GM12892 (cell line): Measurements from ENCODE around the gene GLI2.

ENCODE experiments used
- POLR2A ChIP-seq: IDR thresholded peaks from 2 replicates; pipeline ENCODE4 v1.6.1; 2011; ENCODE audit warnings: low read depth, low read length, control low read depth
- POLR2AphosphoS5 ChIP-seq: IDR thresholded peaks from 2 replicates; pipeline ENCODE4 v1.6.1; 2011; ENCODE audit warnings: low read depth, low read length, control low read depth

DNA sequence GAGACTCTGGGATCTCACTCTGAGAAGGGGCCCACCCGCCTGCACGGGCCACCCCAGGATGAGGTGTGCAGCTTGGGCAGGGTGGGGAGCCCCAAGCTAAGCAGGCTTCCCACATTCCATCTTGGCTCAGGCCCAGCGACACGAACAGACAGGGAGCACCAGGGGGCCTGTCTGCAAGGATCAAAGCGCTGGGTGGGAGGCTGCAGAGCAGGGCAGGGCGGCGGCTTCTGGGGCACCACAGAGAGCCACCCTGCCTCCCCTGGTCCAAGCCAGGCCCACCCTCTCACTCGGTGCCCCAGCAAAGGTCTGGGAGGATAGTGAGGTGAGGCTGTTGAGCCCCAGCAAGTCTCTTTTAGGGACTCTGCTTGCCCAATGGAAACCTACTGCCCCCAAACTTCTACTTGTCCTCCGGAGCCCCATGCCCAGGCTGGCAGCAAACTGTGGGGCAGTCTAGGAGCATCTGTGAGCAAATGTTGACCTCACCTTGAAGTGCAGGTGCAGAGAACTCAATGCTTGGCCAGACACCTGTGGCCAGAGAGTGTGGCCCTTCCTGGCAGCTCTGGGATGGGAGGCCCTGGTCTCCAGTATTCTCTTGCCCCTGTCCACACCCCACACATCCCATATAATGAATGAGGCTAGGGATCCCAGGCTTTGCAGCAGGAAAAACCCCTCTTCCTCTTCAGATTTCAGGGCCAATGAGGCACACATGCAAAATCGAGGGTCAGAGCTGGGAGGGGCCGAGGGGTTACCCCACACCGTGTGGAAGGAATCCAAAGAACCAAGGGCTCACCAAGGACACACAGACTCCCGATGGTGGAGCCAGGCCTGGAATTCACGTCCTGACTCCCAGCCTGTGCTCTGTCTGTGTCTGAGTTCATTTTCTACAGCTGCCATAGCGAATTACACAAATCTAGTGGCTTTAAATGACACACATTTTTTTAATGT lies 18.8 kb upstream of the GLI2 start:
- no peak for TF ChIP-seq POLR2AphosphoS5
- TF ChIP-seq POLR2A: no peak
